GM18505 (cell line): ENCODE results near the gene USP32.

Source experiments
- ATAC-seq: cut with Tn5 transposase; IDR thresholded peaks from one replicate; pipeline ENCODE4 v1.9.1; 2021; ENCODE audit not compliant: unreplicated experiment
- POLR2A ChIP-seq: IDR thresholded peaks from 4 replicates; pipeline ENCODE4 v1.6.1; 2011; ENCODE audit warnings: borderline replicate concordance; ENCODE audit not compliant: insufficient read depth, insufficient read length; ENCODE audit errors: extremely low read depth

USP32 gene

GRCh38 chr17:60157487-60158040, 234.4 kb downstream of the USP32 start:
- ATAC-seq = no peak
- no peak for TF ChIP-seq POLR2A

DNA sequence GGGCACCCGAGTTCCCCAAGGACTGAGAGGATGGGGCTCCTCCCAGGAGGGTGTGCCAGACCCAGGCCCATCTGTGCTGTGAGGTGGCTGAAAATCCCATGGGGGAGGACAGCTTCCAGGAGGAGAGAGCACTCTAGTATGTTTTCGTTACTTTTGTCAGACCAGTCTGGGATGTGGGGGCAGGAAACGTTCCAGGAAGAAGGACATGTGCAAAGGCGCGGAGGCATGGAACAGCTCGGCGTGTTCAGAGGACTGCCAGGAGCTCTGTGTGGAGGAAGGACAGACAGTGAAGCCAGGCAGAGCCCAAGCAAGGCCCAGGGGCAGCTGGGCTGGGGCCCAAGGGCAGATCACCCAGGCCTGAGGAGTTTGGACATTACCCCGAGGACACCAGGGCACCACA, 235.2 kb downstream of the USP32 start:
- ATAC-seq = no peak
- TF ChIP-seq POLR2A = no peak

DNA sequence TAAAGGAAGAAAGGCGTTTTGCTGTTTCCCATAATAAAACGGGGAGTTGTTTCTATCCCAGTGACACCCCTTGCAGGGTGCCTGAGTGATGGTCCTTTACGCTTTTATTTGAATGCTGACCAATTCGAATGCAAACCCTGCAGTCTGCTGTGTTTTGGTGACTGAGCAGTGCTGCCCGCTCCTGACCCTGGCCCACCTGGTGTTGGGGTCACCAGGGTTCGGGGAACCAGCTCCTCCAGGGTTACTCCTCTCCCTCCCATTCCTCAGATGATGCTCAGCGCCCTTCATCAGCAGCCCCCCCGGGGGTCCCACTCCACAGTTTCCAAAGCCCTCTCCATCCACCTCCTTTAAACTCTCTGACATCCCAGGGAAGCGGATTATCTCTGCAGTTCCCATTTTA, 236.1 kb downstream of the USP32 start:
- TF ChIP-seq POLR2A = no peak
- ATAC-seq = no peak

DNA sequence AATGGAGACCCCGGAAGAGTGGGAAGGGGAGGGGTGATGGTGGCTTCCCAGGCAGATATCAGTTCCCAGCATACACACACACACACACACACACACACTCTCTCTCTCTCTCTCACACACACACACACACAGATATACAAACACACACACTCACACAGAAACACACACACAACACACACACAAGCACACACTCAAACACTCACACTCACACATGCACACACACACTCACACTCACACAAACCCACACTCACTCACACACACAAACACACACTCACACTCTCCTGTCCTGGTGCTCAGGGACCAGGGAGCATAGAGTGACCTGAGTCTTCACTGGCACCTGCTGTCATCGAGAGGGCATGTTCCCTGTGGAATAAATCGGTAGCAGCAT, 236.5 kb downstream of the USP32 start:
- no peak for TF ChIP-seq POLR2A
- ATAC-seq = no peak

GRCh38 chr17:60154616-60155426, 237.1 kb downstream of the USP32 start:
- no peak for ATAC-seq
- no peak for TF ChIP-seq POLR2A

GRCh38 chr17:60153606-60154390, 238.1 kb downstream of the USP32 start:
- no peak for TF ChIP-seq POLR2A
- ATAC-seq = no peak

DNA sequence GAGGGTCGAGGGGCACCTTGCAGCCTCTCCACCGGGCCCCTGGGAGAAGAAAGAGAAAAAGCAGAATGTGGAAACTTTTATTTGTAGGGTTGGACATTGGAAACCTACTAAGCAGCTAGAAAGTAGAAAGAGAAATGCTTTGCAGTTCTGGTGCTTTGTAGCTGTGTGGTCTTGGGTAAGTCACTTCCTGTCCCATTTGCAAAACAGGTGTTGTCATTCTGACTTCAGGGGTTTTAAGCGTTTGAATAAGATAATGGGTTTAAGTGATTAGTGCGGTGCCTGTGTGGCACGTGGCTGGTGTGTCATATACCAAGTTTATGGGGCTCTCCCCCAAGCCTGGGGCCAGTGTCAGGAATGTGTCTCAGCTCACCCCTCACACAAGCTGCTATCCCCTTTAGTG, 240.6 kb downstream of the USP32 start:
- ATAC-seq = no peak

GRCh38 chr17:60149691-60150582, 242.0 kb downstream of the USP32 start, which contains the start of gene CA4:
Gene CA4 (plus strand): TSS chr17:60149973. CDS start chr17:60150035, 62 bp downstream.
- no peak for TF ChIP-seq POLR2A
- no peak for ATAC-seq

More for the DNA sequence above, 240.6 kb downstream of the USP32 start:
- TF ChIP-seq POLR2A = no peak

- ATAC-seq = no peak
Observed at GRCh38 chr17:60148373-60148772, 243.6 kb downstream of the USP32 start.

DNA sequence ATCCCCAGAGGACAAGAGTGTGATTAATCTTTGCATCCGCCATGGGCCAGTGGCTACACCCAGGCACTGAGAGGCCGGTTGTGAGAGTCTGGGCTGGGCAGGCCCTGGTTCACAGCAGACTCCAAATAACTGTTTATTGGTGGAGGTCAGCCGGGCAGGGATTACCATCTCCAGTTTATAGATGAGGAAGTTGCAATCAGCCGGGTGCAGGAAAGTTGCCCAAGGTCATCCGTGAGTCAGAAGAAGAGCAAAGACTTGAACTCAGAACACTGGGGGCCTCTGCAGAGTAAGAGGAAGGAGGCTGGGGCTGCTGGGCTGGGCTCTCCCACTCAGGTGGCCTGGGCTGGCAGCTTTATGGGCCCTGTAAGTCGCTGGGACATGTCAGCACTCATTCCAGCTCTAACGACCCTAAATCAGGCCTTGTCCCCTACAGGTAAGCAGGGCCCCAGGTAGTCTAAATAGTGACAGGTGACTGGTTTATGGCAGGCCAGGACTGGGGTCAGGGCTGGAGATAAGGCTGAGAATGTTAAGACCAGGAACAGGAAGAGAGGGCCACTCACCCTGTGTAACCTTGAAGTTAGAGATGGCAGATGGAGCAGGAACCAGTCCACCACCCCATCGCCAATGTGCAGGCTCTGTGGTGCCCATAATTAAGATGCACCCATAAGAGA, 244.2 kb downstream of the USP32 start:
- no peak for TF ChIP-seq POLR2A
- no peak for ATAC-seq

More at GRCh38 chr17:60148373-60148772, 243.6 kb downstream of the USP32 start:
- no peak for TF ChIP-seq POLR2A

GRCh38 chr17:60146206-60146605, 245.7 kb downstream of the USP32 start:
- no peak for TF ChIP-seq POLR2A
- no peak for ATAC-seq
